Cardiac fibroblast (primary cell): ENCODE measurements around the gene FOXA1.

Experiments used
- DNase-seq, 2 donors: peaks; one replicate each; pipeline versions ENCODE4 v3.0.0 to v3.0.0-alpha.2; 2010; ENCODE audit warnings: low read depth in 2 of 2
- H3K4me3 ChIP-seq, 2 donors: replicated peaks in 1 of 2; 1 replicate in 1 of 2; 2 replicates in 1 of 2; pipeline ENCODE4 v1.5.1; 2011; ENCODE audit warnings: low read depth in 2 of 2, low read length in 2 of 2, mild to moderate bottlenecking in 2 of 2, moderate library complexity in 1 of 2
- CTCF ChIP-seq: IDR thresholded peaks from one replicate; pipeline ENCODE4 v1.5.1; 2011; ENCODE audit warnings: low read depth, mild to moderate bottlenecking, low read length, inconsistent platforms

Gene FOXA1

DNA sequence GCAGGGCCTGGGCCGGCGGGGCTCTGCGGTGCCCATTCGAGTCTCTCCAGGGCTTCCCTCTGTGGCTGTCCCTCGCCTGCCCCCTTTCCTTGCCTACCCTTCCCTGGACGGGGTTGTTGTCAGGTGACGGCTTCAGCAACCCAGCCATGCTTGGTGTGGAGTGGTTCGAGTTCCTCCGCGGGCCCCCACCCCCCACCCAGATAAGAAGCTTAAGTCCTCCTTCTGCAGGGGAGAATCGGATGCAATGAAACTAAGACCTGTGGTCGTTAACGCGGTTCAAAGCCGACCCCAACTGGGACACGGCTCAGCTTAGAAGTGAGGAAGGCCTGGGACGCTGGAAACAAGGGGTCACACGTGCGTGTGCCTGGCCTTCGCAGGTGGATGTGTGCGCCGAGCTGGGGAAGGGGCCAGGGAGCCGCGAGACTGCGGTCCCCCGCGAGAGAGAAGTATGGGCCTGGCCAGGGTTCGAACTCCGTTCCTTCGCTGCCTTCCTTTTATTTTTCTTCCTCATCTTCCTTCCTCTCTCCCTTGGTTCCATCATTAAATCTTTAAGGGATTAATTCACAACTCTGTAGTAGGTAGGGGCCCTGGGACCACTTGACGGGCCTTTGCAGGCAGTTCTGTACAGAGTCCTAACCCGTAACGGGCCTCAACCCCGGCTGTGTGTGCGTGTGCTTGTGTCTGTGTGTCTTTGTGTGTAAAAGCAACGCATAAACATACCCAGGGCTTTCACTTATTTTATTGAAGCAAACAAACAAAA, 3.9 kb upstream of the FOXA1 start:
- no peak overlapping the region for H3K4me3 ChIP-seq
- TF ChIP-seq CTCF = no peak
- DNase-seq = no peak

DNA sequence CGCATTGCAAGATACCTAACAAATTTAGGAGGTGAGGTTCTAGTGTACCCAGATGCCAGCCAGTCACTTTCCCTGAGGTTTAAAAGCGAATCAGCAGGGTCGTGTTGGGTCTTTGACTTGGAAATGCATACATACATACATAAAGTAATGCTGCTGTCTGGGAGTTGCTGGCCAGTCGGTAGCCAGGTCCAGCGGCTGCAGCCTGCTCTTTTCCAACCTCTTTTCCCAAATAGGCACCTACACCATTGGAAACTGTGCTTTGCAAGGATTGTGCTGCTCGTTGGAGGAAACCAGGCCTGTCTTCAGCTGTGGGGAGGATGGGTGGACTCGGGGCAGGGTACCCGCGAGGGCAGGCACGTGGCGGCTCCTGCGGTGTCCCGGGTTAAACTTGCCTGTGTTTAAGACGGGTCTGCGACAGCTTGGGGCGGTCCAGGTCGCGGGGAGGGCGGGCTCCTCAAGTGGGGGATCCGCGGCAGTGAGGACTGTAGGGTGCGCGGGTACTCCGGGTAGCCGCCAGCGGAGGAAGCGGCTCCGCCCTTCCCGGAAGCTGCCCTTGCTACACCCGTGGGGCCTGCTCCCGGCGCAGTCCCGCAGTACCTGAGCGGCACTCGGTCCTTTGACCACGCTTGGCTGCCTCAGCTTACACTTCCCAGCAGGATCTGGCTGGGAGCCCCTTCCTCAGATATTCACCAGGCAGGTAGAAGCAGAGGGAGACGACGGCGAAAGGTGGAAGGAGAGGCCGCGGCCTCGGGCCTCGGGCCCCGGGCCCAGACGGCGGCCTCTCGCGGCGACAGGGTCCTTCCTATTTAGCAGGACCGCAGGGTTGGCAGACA, 3.1 kb upstream of the FOXA1 start:
- DNase-seq = no peak
- no peak overlapping the region for H3K4me3 ChIP-seq
- TF ChIP-seq CTCF = no peak

- H3K4me3 ChIP-seq = no peak overlapping the region
- peak; percentile 57 for TF ChIP-seq CTCF
- DNase-seq = no peak
Measured at GRCh38 chr14:37597538-37597913, 2.5 kb upstream of the FOXA1 start.

DNA sequence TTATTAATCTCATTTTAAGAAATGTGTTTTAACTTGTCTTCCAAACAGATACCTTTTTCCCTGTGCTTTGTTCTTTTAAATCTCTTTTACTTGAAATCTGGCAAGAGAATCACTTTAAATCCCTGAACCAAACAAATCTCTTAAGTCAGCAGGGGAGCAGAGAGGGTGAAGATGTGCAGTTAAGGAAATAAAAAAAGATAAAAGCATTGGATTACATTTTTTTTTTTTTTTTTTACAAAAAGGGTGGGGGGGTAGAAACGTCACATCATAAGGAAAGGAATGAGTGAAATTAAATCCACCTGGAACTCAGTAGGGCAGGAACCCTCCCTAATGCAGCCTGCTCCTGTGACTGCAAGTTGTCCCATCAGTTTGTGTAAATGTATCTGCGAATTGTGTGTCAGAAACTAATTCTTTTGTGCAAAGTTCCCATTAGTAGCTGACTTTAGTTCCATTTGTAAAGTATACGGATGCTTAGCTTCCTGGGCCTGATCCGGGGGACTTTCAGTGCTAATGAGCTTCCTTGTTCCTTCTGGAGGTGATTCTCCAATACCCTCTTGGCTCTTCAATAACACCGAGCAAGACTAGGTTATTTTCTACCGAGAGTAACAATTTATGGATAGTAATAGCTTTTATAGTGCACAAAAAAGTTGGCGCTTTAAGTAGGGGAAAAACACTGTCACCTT, 1.9 kb upstream of the FOXA1 start:
- TF ChIP-seq CTCF = no peak
- DNase-seq = no peak
- H3K4me3 ChIP-seq = no peak overlapping the region

- no peak for TF ChIP-seq CTCF
- peak overlapping the region in 1 of 2 donors; percentile 38 for H3K4me3 ChIP-seq
- no peak for DNase-seq
Measured at GRCh38 chr14:37595809-37596621, 966 bp upstream of the FOXA1 start.

DNA sequence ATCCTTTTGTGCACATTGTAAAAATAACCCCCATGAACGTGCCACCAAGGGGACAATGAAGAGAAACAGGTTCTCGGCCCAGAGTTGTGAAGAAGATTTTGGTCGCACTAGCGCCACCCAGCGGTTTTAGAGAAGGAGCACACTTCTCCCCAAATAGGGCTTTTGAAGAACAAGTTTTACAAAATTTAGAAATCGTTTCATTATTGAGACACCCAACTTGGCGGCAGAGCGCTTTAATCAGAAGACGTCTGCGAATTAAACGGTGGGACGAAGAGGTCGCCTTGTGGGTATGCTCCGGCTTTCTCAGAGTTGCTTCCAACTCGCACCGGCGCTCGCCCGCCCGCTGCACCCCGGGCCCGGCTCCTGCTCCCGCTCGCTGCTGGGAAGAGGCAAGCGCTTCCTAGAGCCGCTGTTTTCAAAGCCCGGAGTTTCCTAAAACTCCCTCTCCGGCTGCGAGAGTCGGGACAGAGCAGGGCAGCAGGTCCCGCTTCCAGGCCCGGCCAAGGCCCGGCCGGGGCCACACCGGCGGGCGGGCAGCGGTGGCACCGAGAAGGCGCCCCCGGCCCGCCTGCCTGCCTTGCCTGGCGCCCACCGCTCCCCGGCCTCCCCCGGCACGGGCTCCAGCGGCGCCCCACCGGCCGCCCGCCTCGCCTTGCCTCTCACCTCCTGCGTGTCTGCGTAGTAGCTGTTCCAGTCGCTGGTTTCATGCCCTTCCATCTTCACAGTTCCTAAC, 645 bp downstream of the FOXA1 start:
- peak; percentile 81 for TF ChIP-seq CTCF
- H3K4me3 ChIP-seq = peak overlapping the region; percentile 41 to 57
- DNase-seq = peak; percentile 74 to 88
